Stimulated activated CD8-positive, alpha-beta memory T cell treated with anti-CD3 and anti-CD28 coated beads, Interleukin-12 subunit alpha, Interleukin-12 subunit beta, amount 100 ng/mL, for 4 hours (primary cell): Measurements from ENCODE around the gene ALDH3B2.
A peak's percentile ranks its signal among the peaks of the same experiment; 100 is the strongest.
"Not testable (repeated sequence)": the region's sequence is repeated elsewhere in the genome, so short reads cannot be mapped to it uniquely, and the experiment has no call there.

Experiments used
- DNase-seq: peaks from one replicate; pipeline ENCODE4 v3.0.0-alpha.2; 2020; ENCODE audit warnings: low read depth

The ALDH3B2 gene

GRCh38 chr11:67674442-67674871 lies at the start of gene ALDH3B2:
Gene ALDH3B2 (minus strand): TSS chr11:67674623. CDS start chr11:67666935, 7,688 bp downstream.
- no peak for DNase-seq

- not testable (repeated sequence) for DNase-seq
Observed at GRCh38 chr11:67723036-67723435, 48.6 kb upstream of the ALDH3B2 start.

DNA sequence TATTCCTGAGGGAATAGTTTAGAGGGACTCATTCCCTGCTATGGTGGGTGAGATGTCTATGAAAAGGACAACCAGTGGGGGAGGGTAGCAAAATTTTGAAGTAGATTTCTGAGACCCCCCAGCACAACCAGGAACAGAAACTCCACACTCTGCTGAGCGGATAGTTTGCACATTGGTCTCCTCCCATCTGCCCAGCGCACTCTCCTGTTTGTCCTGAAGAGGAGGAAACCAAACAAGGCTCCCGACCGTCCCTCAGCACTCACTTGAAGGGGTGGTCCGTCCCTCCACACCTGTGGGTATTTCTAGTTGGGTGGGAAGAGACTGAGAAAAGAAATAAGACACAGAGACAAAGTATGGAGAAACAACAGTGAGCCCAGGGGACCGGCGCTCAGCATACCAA lies 41.8 kb upstream of the ALDH3B2 start:
- DNase-seq: not testable (repeated sequence)

DNA sequence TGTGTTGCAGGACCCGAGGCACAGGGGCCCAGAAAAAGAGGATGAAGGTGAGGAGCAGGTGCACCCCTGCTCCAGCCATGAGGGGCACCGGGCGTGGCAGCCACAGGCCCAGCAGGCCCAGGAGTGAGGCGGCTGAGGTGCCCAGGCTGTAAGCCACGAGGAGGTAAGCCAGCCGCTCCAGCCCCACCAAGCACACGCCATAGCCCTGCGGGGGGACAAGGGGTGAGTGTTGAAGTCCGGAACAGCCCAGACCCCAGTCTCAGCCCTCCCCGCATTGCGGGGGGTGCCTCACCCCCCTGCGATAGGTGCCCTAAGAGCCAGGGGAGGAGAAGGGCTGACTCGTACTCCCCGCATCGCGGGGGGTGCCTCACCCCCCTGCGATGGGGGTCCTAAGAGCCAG lies 41.4 kb upstream of the ALDH3B2 start:
- DNase-seq: not testable (repeated sequence)

DNA sequence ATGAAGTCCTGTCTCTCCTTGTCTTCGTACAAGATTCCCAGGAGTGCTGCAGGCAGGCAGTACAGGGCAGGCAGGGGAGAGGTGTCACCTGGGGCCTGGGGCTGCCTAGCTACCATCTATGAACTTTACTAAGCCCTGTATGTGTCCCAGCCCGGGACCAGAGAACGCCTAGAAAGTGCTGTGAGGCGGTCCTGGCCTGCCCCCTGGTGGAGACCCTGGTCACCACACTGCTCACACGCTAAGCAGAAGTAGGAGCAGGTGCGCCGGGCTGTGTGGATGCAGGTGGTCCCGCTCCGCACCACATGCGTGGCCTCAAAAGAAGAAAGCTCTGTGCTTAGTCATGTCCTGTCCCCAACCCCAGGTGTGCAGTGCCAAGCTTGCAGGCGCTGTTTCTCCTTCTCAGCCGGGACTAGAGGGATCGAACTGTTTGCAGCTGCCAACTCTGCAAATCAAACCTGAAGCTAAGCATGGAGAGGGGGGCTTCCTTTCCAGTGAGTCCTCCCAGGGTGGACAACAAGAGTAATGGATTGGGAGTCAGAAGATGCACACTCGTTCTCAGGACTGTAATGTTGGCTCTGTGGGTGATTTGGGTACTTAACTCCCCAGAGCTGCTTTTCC lies 39.6 kb upstream of the ALDH3B2 start:
- peak; percentile 11 for DNase-seq

DNA sequence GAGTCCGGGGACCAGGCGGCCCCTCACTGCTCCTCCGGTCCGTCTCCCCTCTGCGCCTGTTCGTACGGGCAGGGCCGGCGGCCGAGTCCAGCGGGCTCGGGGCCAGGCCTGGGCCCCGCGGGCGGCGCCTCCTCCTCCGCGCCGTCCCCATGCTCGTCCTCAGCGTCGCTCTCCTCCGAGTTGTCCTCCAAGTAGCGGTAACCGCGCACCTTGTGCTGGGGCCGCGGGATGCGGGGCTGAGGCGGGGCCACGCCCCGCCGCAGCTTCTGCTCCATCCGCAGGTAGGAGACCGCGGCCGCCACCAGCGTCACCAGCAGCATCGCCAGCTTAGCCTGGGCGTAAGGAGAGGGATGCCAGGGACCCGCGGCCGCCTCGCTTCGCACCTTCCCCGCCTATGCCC lies 37.3 kb upstream of the ALDH3B2 start:
- DNase-seq: not testable (repeated sequence)

- DNase-seq: not testable (repeated sequence)
Observed at GRCh38 chr11:67711212-67711611, 36.8 kb upstream of the ALDH3B2 start.

DNA sequence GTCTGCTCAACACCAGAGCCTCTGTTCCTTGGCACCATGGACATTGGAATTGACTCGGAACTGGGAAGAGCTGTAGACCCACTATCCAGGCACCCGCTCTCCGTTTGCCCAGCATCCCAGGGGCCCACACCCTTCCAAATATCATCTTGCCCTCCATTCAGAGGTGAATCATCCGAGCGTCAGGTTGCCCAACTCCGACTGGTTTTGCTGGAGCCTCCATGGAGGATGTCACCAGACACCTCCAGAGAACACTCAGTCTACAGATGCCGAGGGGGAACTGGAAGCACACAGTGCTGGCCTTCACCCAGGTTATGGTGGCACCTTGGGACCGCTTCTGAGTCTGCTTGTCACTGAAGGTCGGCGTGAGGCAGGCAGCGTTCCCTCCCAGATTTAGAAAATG lies 35.4 kb upstream of the ALDH3B2 start:
- DNase-seq: not testable (repeated sequence)

DNA sequence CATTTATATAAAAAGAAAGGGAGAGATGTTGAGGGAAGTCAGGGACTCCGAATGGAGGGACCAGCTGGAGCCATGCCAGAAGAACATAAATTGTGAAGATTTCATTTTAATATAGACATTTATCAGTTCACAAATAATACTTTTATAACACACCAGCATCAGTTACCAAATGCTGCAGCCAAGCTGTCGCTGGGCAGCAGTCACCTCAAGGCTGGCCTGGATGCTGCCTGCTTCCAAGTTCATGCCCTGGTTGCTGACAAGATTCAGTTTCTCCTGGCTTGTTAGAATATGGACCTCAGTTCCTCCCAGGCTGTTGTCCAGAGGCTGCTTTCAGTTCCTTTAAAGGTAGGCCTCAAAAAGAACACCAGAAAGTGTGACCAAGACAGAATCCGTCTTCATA lies 30.8 kb upstream of the ALDH3B2 start:
- no peak for DNase-seq

DNA sequence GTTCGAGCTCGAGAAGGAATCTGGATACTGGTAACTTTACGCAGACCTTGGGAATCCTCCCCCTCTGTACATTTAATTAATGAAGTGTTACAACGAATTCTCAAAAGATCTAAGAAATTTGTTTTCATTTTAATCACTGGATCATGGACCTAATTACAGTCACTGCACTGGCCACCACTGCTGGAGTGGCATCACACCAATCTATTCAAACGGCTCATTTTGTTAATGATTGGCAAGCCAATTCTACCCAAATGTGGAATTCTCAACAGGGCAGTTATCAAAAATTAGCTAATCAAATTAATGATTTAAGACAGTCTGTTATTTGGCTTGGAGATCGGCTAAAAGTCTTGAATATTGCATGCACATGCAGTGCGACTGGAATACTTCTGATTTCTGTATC lies 30.1 kb upstream of the ALDH3B2 start:
- DNase-seq: no peak

DNA sequence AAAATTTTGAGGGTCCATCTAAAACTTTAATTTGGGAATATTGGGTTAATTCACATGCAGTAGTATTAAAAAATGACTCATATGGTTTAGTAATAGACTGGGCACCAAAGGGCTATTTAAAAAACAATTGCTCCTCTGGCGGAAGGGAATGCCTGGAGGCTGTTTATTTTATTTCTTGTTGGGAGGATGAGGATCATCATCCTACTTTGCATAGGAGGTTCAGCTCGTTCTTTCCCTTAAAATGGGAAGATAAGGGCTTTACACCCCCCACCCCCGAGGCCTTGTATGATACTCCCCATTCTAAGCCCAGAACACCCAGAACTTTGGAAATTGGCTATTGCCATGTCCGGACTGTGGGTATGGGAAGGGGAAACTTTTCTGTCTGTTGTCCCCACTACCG lies 29.3 kb upstream of the ALDH3B2 start:
- not testable (repeated sequence) for DNase-seq

GRCh38 chr11:67700548-67701262 lies 26.3 kb upstream of the ALDH3B2 start:
- DNase-seq: no peak

DNA sequence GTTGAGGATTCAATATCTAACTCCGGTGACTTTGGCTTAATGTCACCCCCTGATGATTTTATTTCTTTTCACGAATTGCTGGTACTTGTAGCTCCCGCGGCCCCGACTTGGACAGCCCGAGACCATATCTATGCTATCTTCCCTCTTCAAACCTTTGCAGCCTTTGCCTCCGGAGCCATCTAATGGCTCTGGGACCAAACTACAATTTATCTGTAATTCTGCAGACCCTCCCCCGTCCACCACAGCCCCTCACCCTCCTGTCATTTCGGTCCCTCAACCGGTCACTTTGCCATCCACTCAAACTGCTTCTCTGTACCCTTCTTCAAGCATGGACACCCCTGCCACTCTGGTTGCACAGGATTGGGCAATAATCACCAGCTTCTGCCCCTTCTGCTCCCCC lies 25.7 kb upstream of the ALDH3B2 start:
- DNase-seq: no peak

DNA sequence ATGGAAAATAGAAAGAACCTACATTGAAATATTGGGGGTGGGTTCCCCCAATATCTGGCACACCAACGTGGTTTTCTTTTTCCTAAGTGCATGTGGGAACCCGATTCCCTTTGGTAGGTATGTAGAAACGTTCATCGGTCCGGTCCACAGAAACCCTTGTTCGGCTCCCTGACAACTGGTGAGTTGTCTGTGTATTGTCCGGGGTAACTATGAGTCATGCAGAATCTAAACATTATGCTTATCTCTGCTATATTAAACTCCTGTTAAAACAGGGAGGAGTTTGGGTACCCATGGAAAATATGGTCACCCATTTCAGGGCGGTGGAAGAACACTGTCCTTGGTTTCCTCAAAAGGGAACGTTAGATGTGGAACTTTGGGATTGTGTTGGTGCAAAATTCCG lies 25.1 kb upstream of the ALDH3B2 start:
- DNase-seq: no peak

DNA sequence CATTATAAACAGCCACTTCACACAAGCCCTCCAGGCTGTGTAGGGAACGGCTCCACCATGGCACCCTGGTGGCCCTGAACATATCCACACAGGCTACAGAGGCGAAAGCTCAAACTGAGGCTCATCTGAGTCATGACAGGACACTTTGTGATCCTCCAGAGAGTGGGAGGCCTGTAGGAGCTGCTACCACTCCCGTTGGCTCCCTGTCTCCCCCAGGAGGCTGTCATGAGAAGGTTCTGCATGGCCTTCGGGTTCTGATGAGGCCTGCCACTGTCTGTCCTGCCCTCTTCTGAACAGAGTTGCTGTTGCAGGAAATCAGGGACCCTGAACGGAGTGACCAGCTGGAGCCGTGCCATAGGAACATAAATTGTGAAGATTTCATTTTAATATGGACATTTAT lies 23.8 kb upstream of the ALDH3B2 start:
- no peak for DNase-seq

DNA sequence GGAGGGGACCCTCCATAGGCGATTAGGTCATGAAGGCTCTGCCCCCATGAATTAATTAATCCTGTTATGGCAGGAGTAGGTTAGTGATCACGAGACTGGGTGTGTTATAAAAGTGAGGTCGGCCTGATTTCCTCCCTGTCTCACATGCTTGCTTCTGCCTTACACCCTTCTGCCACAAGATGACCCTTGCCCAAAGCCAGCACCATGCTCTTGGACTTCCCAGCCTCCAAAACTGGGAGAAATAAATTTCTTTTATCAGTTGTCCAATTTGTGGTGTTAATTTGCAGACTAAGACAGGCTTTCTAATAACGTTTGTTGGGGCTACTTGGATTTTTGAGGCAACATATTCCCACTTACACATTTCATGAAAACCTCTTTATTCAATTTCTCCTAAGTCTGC lies 23.4 kb upstream of the ALDH3B2 start:
- DNase-seq: no peak

- DNase-seq: no peak
Observed at GRCh38 chr11:67696998-67697397, 22.6 kb upstream of the ALDH3B2 start.

DNA sequence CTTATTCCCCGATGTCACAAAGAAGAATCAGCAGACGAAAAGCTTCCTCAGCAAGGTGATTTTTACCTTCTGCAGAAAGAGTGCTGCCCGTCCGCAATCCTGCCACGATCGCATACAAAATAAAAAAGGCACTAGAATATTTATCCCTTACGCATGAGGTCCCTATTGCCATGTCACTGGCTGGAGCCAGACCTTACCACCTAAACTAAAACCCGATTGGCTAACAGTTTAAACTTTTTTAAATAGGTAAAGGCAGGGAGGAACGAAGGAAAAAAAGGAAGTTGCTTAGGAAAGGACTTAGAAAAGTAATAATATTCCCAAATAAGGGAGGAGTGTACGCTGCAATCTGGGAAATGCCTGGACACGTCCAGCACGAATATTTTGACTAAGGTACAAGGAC lies 21.2 kb upstream of the ALDH3B2 start:
- no peak for DNase-seq

DNA sequence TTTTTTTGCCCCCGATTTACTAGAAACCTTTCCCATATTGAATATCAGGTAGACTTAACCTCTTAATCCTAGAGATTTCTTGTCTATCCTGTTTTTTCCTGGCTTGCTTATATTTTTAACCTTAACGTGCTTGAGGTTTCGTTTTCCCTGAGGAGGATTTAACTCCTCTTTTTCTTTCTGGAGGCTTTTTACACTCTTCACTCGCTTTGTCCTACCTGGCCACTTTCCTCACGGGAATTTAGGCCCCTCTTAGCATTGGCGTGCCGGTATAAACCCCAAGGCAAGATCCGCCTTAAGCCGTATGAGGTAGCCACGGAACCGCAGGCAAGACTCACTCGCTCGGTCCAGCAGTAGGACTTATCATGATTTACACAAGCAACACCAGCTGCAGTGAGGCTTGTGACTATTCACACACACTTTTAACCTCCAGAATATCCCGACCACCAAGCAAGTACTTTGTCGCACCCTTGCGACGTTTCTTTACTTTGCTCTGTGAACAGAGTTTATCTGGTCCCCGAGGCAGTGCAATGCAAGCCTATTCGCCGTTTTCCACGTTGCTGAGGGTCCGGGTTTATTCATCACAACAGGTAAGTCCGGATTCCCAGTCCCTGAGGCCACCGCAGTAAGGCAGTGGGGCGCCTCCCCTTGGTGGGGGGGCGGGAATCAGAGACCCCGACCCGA lies 20.6 kb upstream of the ALDH3B2 start:
- DNase-seq: no peak

GRCh38 chr11:67691149-67691548 lies 16.7 kb upstream of the ALDH3B2 start:
- no peak for DNase-seq

DNA sequence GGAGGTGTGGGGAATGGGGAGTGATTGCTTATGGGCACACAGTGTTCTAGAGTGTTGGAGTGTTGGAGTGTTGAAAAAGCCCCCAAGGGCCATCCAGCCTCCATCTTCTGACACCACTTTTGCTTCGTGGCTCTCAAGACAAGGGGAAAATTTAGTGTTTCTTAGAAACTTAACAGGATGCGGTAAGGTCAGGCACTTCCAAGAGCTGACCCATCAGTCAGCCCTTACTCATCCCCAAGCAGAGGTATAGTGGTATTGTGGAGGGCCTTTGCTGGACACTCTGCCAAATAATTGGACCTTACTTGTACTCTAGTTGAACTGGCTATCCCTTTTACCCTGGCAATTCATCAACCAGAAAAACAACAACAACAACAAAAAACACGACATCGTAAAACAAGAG lies 14.8 kb upstream of the ALDH3B2 start:
- DNase-seq: no peak

- DNase-seq: no peak
Observed at GRCh38 chr11:67687986-67688385, 13.6 kb upstream of the ALDH3B2 start.

DNA sequence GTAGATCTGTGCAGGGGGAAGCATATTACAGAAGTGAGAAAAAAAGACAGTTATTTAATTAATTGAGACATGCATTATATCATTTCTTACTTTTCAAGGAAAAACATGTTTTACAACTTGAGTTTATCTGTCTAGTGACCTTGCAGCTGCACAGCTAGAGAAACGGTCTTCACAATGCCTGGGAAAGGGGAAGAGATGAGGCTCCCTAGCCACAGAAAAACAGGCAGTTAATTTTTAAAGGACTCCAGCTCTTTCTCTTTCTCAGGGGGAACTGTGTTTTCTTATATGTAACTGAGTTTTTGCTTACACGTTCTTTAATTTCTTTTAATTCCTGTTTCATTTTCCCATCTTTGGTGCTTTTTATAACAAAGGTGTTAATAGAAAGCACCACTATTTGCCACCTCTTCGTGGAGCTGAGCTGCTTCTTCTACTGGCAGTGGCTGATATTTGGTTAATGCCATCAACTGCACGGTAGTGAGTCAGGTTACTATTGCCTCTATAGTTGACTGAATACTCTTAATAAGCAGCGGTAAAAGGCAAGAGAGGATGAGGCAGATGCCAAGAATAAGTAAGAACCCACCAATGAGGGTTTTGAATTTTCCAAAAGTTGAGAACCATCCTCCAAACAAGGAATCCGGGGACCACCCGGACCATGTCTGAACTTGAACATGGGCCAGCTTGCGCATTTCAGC lies 11.4 kb upstream of the ALDH3B2 start:
- not testable (repeated sequence) for DNase-seq
